NCI-H69 (cell line): Measurements from ENCODE around the gene MKRN3.
A peak's percentile ranks its signal among the peaks of the same experiment; 100 is the strongest.

Experiments used
- DNase-seq: peaks from one replicate; lab custom pipeline; 2025; lab: John Stamatoyannopoulos, UW

Gene MKRN3

GRCh38 chr15:23565395-23566070 is at the start of gene MKRN3:
MKRN3 (plus strand) TSS chr15:23565674; CDS start chr15:23565783, 109 bp downstream.
- DNase-seq = peak; percentile 89

DNA sequence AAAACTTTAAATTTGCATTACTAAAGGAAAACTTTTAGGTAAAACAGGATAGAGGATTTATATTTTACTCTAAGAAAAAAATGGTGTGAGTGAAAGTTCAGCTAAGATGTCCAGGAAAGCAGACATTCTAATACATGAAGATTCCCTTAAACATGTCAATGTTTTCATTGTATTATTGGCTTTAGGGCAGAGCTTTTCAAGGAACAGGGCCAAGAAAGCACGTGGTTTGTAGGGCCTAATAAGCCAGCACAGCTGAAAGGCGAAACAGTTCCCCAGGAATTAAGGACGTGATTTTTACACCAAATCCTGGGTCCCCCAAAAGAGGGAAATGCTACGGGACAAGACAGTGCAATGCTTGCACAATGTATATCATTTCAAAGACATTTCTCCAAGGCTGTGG is 48.6 kb upstream of the MKRN3 start:
- no peak for DNase-seq

GRCh38 chr15:23518104-23518503 is 47.4 kb upstream of the MKRN3 start:
- DNase-seq = no peak

DNA sequence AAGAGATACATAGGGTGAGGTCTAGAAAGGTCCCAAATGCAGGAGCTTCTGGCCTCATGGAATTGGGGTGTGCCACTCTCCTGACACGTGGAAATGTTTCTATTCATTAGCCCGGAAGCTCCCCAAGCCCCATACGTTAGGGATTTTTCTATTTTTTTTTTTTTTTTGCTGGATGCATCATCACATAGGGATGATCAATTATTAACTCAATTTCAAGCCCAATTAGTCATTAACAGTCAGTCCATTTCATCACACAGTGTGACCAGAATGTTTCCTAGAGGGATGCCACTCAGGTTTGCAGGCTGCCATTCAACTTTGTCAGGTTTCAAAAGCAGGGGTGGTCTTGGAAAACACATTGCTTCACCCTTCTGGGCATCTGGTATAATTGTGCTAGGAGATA is 40.7 kb upstream of the MKRN3 start:
- DNase-seq = no peak

DNA sequence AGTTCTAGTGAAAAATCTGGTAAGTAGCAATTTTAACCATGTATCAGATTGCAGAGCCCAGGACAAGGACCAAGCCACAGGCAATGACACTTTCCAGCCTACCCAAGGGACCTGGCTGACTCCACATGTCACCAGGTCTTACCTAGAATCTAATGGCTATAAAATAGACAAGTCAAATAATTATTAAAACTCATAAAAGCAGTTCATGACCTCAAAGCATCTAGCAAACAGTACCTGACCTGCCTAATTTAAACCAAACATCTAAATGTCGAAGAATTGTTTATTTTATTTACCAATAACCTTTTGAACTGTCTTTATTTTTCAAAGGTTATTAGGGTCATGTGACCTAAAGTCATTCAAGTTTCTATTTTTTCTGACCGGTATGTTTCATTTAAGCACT is 35.6 kb upstream of the MKRN3 start:
- DNase-seq = no peak

- peak; percentile 37 for DNase-seq
Measured at GRCh38 chr15:23532024-23532423, 33.5 kb upstream of the MKRN3 start.

- no peak for DNase-seq
Measured at GRCh38 chr15:23536659-23537058, 28.8 kb upstream of the MKRN3 start.

- DNase-seq = peak; percentile 60
Measured at GRCh38 chr15:23538648-23539047, 26.8 kb upstream of the MKRN3 start.

- DNase-seq = no peak
Measured at GRCh38 chr15:23539892-23540291, 25.6 kb upstream of the MKRN3 start.

GRCh38 chr15:23546158-23546557 is 19.3 kb upstream of the MKRN3 start:
- no peak for DNase-seq

DNA sequence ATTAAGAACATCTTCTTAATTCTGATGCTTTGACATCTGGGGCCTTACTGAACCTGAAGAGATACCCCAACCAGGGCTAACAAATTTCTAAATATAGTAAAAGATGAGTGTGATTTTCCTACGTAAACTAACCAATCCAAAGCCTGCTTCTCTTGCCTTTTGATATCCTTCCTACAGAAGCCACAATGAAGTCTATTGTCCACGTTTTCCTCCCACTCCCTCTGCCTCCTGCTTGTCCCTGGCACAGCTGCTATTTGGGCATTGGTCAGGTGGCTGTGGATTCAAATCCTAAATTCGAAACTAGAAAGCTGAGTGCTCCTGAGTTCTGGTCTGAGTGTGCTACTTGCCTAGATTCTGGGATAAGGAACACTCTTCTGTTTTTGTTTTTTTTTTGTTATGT is 17.4 kb upstream of the MKRN3 start:
- DNase-seq = no peak

DNA sequence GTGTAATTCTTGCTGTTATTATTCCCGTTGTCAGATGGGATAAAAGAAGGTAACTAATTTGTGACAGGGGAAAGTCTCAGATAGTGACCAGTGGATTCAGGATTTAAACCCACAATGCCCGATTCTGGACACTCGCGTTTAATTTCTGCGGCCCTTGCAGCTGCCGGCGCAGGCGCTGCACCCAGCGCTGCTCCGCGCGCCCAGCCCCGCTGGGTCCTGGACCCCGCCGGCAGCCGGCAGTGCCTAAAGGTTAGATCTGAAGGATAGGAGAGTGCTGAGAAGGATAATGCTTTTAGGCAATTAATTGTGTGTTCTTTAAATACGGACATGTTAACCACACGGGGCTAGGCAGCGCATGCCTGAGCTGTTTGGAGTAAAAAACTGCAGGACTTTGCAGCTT is 3.6 kb upstream of the MKRN3 start:
- peak; percentile 47 for DNase-seq

DNA sequence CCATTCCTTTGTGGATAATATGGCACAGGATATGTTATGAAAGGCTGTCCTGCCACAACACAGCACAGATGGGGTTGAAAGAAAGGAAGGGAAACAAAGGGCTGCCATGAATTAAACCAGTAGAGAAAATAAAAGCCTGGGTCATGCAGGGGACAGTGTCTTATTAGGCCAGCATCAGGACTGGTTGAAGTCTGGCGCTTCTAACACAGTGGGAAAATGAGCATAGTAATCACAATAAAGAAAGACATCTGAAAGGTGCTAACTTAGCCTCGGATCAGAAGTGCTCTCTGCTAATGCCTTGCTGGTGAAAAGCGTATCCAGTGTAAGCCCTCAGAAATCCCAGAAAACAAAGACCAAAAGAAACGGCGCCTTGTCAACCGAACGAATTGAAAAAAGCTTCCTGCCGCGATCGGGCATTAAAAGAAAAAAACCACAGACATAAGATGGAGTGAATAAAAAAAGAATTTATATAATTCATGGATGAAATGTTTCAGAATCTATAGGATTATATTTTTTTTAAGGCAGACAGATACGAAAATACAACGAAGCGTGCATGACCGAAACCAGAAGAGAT is 566 bp upstream of the MKRN3 start:
- DNase-seq = peak; percentile 81

DNA sequence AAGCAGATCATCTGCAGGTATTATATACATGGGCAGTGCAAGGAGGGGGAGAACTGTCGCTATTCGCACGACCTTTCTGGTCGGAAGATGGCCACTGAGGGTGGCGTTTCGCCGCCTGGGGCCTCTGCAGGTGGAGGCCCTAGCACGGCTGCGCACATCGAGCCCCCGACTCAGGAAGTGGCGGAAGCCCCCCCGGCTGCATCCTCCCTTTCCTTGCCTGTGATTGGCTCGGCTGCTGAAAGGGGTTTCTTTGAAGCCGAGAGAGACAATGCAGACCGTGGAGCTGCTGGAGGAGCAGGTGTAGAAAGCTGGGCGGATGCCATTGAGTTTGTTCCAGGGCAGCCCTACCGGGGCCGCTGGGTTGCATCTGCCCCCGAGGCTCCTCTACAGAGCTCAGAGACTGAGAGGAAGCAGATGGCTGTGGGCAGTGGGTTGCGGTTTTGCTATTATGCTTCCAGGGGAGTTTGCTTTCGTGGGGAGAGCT is 639 bp downstream of the MKRN3 start:
- peak; percentile 93 for DNase-seq

DNA sequence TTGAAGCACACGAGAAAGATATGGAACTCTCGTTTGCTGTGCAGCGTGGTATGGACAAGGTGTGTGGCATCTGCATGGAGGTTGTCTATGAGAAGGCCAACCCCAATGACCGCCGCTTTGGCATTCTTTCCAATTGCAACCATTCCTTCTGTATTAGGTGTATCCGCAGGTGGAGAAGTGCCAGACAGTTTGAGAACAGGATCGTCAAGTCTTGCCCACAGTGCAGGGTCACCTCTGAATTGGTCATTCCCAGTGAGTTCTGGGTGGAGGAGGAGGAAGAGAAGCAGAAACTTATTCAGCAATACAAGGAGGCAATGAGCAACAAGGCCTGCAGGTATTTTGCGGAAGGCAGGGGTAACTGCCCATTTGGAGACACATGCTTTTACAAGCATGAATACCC is 1.2 kb downstream of the MKRN3 start:
- DNase-seq = no peak

DNA sequence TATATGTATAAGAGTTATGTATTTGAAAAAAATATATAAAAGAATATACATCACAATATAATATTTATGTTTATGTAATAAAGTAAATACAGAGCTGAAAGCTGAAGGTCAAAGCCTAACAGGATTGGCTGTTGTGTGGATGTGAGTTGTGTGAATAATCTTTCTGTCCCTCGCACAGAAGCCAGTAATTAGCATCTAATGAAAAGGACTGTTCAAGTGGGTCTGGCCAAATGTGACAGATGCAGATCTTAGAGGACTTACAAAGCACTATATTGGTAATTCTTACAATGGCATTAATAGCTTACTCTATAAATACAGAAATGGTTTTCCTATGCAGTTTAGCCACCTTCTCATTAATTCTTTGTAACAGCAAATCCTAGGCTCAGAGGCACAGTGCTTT is 2.4 kb downstream of the MKRN3 start:
- DNase-seq = peak; percentile 6

GRCh38 chr15:23569151-23569925 is 3.9 kb downstream of the MKRN3 start:
- DNase-seq = no peak

DNA sequence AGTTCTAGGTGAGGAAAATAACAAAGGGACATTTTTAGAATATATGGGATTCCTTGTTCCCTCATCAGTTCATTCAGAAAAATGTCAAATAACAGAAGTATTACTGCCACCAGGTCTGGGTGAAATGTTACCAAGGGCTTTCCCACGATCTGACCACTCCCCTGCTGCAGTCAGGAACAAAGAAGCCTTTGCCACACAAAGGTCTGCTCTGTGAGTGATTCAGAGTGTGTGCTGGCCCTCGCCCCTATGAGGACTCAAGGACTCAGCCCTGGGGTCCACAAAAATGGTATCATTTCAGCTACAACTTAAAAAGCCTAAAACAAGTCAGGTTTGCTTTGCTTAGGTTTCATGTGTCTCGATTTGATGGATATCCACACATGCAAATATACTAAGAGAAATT is 5.0 kb downstream of the MKRN3 start:
- peak; percentile 5 for DNase-seq

DNA sequence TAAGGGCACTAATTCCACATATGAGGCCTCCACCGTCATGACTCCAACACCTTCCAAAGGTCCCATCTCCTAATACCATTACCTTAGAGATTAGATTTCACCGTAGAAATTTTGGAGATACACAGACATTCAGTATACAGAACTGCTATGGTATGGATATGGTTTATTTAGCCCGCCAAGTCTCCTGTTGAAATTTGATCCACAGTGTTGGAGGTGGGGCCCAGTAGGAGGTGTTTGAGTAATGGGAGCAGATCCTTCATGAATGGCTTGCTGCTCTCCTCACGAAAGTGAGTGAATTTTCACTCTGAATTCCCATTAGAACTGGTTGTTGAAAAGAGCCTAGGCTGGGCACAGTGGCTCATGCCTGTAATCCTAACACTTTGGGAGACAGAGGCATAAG is 7.4 kb downstream of the MKRN3 start:
- no peak for DNase-seq

DNA sequence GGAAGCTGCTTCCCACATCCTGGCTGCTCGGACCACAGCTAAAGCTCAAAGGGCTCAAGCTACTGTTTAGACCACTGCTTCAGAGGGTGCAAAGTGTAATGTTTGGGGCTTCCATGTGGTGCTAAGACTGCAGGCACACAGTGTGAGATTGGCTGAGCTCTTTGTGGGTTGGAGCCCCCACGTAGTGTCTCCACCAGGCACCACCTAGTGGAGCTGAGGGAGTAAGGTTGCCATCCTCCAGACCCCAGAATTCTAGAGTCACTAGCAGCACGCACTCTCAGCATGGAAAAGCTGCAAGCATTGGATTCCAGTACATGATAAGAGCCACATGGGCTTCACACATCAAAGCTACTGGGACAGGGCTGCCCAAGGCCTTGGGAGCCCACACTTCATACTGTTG is 9.3 kb downstream of the MKRN3 start:
- DNase-seq = no peak

- no peak for DNase-seq
Measured at GRCh38 chr15:23576061-23576460, 10.6 kb downstream of the MKRN3 start.

DNA sequence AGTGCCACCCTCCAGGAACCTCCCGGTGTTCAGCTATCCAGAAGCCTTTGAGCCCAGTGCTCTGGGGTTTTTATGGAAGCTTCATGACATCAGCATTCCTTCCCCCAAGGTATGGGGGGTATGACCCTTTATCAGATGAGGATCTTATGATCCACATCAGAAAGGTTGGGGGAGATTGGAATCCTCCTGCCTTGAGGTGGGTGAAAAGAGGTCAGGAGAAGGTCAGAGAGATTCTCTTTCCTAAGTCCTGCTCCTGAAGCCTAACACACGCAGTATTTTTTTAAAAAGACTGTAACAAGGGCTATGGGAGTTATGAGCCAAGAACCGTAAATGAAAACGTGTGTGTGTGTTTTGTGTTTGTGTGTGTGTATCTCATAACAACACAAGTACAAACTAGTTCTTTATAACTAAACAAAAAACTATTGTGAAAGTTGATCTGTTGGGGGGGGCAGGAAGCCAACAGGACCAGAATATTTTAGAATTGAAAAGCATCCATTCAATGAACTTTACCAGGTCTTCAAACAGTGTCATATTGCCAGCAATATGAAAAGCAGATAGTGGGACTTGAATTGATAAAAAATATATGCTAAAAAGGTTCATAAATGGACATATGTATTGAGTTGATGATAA is 13.2 kb downstream of the MKRN3 start:
- no peak for DNase-seq

DNA sequence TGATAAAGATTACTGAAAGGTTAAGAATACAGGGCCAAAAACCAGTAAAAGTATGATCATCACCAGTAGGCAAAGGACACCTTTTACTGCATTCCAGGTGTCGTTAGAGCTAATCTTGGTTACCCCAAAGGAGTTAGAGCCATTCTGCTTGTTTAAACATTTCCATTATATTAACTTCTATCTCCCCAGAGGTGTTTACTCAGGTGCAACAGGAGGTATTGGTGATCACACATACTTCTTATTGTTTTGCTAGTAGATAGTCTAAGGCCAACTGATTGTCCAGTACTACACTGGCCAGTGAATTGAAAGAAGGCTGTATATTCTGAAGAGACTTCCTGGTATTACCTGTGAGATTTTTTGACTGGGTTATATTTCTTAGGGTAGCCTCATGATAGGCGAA is 22.8 kb downstream of the MKRN3 start:
- peak; percentile 29 for DNase-seq
